Urothelium cell line (cell line): ENCODE measurements around the gene SACS.
A peak's percentile ranks its signal among the peaks of the same experiment; 100 is the strongest.

Source experiments
- DNase-seq: peaks from one replicate; pipeline ENCODE4 v3.0.0; 2011; ENCODE audit warnings: low spot score, mixed read lengths
- FAIRE-seq: peaks from 2 replicates; lab custom pipeline; 2011; peaks lifted over from hg19 to GRCh38; lab: Jason Lieb, UNC

Gene SACS

GRCh38 chr13:23433171-23434153 is at the start of gene SACS:
TSS of gene SACS (minus strand) at chr13:23433702. CDS start at chr13:23411239, 22,463 bp downstream.
- FAIRE-seq (no peak), DNase-seq (peak; percentile 43)

- FAIRE-seq (no peak), DNase-seq (no peak)
Measured at GRCh38 chr13:23480324-23480723, 46.8 kb upstream of the SACS start.

- DNase-seq (no peak), FAIRE-seq (no peak)
Measured at GRCh38 chr13:23477101-23477500, 43.6 kb upstream of the SACS start.

- DNase-seq (no peak), FAIRE-seq (no peak)
Measured at GRCh38 chr13:23473221-23473620, 39.7 kb upstream of the SACS start.

GRCh38 chr13:23472189-23472588 is 38.7 kb upstream of the SACS start:
- DNase-seq (no peak), FAIRE-seq (no peak)

- DNase-seq, result no peak
- FAIRE-seq, result no peak
Measured at GRCh38 chr13:23470790-23471614, 37.5 kb upstream of the SACS start.

GRCh38 chr13:23469951-23470421 is 36.5 kb upstream of the SACS start:
- FAIRE-seq (no peak), DNase-seq (no peak)

- DNase-seq (no peak), FAIRE-seq (no peak)
Measured at GRCh38 chr13:23468811-23469210, 35.3 kb upstream of the SACS start.

- FAIRE-seq, result no peak
- no peak for DNase-seq
Measured at GRCh38 chr13:23467932-23468278, 34.4 kb upstream of the SACS start.

- DNase-seq (no peak), FAIRE-seq (no peak)
Measured at GRCh38 chr13:23467048-23467931, 33.8 kb upstream of the SACS start.

GRCh38 chr13:23466144-23467002 is 32.9 kb upstream of the SACS start:
- FAIRE-seq, result no peak
- DNase-seq, result peak; percentile 68

GRCh38 chr13:23463661-23464060 is 30.2 kb upstream of the SACS start:
- no peak for FAIRE-seq
- DNase-seq, result no peak

- no peak for FAIRE-seq
- DNase-seq, result no peak
Measured at GRCh38 chr13:23462815-23463559, 29.5 kb upstream of the SACS start.

- no peak for FAIRE-seq
- no peak for DNase-seq
Measured at GRCh38 chr13:23461544-23461943, 28.0 kb upstream of the SACS start.

GRCh38 chr13:23460921-23461320 is 27.4 kb upstream of the SACS start:
- FAIRE-seq (no peak), DNase-seq (no peak)

- FAIRE-seq (no peak), DNase-seq (no peak)
Measured at GRCh38 chr13:23460309-23460708, 26.8 kb upstream of the SACS start.

- FAIRE-seq, result no peak
- DNase-seq, result no peak
Measured at GRCh38 chr13:23458989-23459388, 25.5 kb upstream of the SACS start.

- no peak for DNase-seq
- FAIRE-seq, result no peak
Measured at GRCh38 chr13:23456437-23457210, 23.1 kb upstream of the SACS start.
